Retinal pigment epithelial cell (primary cell): Measurements from ENCODE around the gene MGST3.

Source experiments
- DNase-seq: peaks from one replicate; pipeline ENCODE4 v3.0.0-alpha.2; 2010; ENCODE audit warnings: low read depth
- H3K4me3 ChIP-seq: 2 replicates; pipeline ENCODE4 v1.5.1; 2011; ENCODE audit warnings: mild to moderate bottlenecking, low read length, control low read depth, moderate library complexity
- TF ChIP-seq, protein P1 (sequence below): conservative IDR thresholded peaks from 2 replicates; pipeline ENCODE4 v1.5.1; 2011; ENCODE audit warnings: low read depth, low read length, control low read depth, inconsistent platforms

MGST3 gene

DNA sequence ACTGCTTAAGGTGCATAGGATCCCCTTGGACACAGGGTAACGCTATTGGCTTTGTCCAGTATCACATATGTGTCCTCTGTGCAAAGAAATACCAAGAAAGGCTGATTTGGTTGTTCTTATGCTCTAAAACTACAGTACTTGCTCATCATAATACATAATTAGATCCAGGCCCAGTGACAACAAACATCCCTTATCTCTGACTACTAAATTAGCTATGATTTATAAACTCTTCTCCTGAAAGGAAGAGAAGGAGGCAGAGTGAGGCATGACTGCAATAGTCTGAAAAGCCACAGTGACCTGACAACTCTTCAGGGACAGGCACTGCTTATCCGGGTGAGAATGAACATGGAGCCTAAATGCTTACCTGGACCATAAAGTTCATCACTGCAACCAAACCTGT is 30.7 kb downstream of the MGST3 start:
- TF ChIP-seq, protein P1, sequence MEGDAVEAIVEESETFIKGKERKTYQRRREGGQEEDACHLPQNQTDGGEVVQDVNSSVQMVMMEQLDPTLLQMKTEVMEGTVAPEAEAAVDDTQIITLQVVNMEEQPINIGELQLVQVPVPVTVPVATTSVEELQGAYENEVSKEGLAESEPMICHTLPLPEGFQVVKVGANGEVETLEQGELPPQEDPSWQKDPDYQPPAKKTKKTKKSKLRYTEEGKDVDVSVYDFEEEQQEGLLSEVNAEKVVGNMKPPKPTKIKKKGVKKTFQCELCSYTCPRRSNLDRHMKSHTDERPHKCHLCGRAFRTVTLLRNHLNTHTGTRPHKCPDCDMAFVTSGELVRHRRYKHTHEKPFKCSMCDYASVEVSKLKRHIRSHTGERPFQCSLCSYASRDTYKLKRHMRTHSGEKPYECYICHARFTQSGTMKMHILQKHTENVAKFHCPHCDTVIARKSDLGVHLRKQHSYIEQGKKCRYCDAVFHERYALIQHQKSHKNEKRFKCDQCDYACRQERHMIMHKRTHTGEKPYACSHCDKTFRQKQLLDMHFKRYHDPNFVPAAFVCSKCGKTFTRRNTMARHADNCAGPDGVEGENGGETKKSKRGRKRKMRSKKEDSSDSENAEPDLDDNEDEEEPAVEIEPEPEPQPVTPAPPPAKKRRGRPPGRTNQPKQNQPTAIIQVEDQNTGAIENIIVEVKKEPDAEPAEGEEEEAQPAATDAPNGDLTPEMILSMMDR = no peak
- H3K4me3 ChIP-seq = no peak overlapping the region
- no peak for DNase-seq

GRCh38 chr1:165662186-165662585 is 31.2 kb downstream of the MGST3 start:
- TF ChIP-seq, protein P1 = no peak
- no peak overlapping the region for H3K4me3 ChIP-seq
- DNase-seq = no peak

- TF ChIP-seq, protein P1 = no peak
- H3K4me3 ChIP-seq = no peak overlapping the region
- no peak for DNase-seq
These were observed 35.3 kb downstream of the MGST3 start for GRCh38 chr1:165666152-165666825.

GRCh38 chr1:165668184-165668583 is 37.1 kb downstream of the MGST3 start:
- DNase-seq = no peak
- no peak overlapping the region for H3K4me3 ChIP-seq
- TF ChIP-seq, protein P1 = no peak

DNA sequence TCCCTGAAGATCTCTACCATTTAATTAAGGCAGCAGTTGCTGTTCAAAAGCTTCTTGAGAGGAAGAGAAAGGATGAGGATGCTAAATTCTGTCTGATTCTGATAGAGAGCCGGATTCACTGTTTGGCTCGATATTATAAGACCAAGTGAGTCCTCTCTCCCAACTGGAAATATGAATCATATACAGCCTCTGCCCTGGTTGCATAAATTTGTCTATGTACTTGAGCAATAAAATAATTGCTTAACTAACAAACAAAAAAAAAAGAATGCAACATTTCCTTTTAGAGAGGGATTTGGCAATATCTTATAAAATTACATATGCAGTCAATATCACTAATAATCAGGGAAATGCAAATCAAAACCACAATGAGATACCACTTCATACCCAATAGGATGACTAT is 40.5 kb downstream of the MGST3 start:
- TF ChIP-seq, protein P1 = no peak
- no peak for DNase-seq
- H3K4me3 ChIP-seq = no peak overlapping the region

DNA sequence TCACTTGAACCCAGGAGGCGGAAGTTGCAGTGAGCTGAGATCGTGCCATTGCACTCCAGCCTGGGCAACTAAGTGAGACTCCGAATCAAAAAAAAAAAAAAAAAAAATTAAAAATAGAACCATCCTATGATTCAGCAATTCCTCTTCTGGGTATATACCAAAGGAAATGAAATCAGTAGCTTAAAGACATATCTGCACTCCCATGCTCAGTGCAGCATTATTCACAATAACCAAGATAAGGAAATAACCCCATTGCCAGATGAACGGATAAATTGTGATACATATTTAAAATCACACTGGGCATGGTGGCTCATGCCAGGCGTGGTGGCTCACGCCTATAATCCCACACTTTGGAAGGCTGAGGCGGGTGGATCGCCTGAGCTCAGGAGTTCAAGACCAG is 43.6 kb downstream of the MGST3 start:
- DNase-seq = no peak
- TF ChIP-seq, protein P1 = no peak
- H3K4me3 ChIP-seq = no peak overlapping the region

DNA sequence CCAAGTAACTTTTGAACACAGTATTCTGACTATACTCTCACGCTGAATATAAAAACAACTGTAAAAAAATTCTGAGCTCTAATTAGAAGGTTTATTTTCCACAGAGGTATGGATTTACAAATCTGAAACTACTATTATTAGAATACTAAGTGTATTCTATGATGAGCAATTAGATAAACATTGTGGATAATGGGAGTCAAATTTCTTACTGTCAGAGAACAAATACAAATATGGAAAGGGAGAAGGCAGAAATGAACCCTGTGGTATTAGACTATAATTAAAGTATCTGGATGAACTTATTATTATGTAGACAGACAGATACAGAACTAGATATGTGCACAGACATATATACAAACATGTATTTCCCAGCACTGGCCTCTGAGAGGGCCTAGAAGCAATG is 44.8 kb downstream of the MGST3 start:
- H3K4me3 ChIP-seq = no peak overlapping the region
- no peak for DNase-seq
- TF ChIP-seq, protein P1 = no peak
